ENCODE measurements around the gene RBM25.

DNA sequence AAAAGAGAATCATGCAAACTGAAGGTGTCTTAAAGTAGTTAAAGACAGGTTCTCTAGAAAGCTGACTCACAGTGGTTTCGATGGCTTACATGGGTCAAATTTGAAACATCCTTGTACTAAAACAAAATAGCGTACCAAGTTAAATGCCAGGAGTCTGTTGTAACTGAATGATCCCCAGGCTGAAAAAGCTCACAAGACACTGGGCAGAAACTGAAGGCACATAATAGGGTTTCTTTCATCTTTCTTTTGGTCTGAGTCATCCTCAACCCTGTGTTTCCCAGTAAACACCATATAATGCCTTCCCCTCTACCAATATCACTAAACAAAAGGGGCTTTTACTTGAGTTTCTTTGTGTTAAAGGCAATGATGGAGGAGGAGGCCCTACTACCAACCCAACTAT lies 44.2 kb upstream of the RBM25 start:
- no peak for TF ChIP-seq POLR2A (IDR thresholded peaks at IDR 0.05)
- TF ChIP-seq, protein P1, sequence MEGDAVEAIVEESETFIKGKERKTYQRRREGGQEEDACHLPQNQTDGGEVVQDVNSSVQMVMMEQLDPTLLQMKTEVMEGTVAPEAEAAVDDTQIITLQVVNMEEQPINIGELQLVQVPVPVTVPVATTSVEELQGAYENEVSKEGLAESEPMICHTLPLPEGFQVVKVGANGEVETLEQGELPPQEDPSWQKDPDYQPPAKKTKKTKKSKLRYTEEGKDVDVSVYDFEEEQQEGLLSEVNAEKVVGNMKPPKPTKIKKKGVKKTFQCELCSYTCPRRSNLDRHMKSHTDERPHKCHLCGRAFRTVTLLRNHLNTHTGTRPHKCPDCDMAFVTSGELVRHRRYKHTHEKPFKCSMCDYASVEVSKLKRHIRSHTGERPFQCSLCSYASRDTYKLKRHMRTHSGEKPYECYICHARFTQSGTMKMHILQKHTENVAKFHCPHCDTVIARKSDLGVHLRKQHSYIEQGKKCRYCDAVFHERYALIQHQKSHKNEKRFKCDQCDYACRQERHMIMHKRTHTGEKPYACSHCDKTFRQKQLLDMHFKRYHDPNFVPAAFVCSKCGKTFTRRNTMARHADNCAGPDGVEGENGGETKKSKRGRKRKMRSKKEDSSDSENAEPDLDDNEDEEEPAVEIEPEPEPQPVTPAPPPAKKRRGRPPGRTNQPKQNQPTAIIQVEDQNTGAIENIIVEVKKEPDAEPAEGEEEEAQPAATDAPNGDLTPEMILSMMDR (IDR thresholded peaks at IDR 0.05) = no peak

Data from body of pancreas (tissue), 4 donors.